HG02588 (cell line): Measurements from ENCODE around the gene MYOZ3.

Source experiments
- ATAC-seq: cut with Tn5 transposase; IDR thresholded peaks from one replicate; pipeline ENCODE4 v1.9.1; 2021; ENCODE audit warnings: mild to moderate bottlenecking, moderate library complexity; ENCODE audit not compliant: unreplicated experiment

MYOZ3 gene

GRCh38 chr5:150661086-150661485 lies at the start of gene MYOZ3:
Gene MYOZ3, plus strand, starts transcription at chr5:150661251. Its CDS starts 1,691 bp downstream, at chr5:150662942.
- ATAC-seq, result no peak

- ATAC-seq, result no peak
Measured at GRCh38 chr5:150612405-150612804, 48.6 kb upstream of the MYOZ3 start.

GRCh38 chr5:150612905-150613670 lies 48.0 kb upstream of the MYOZ3 start:
- ATAC-seq, result no peak

GRCh38 chr5:150613991-150614660 lies 46.9 kb upstream of the MYOZ3 start:
- no peak for ATAC-seq

GRCh38 chr5:150614661-150615060 lies 46.4 kb upstream of the MYOZ3 start:
- no peak for ATAC-seq

GRCh38 chr5:150615141-150615699 lies 45.8 kb upstream of the MYOZ3 start:
- no peak for ATAC-seq

- no peak for ATAC-seq
Measured at GRCh38 chr5:150616024-150616470, 45.0 kb upstream of the MYOZ3 start.

GRCh38 chr5:150616506-150616905 lies 44.5 kb upstream of the MYOZ3 start:
- no peak for ATAC-seq

- no peak for ATAC-seq
Measured at GRCh38 chr5:150618163-150618562, 42.9 kb upstream of the MYOZ3 start.

- ATAC-seq, result no peak
Measured at GRCh38 chr5:150618588-150619281, 42.3 kb upstream of the MYOZ3 start.

GRCh38 chr5:150619359-150620230 lies 41.5 kb upstream of the MYOZ3 start:
- no peak for ATAC-seq

GRCh38 chr5:150621301-150621700 lies 39.8 kb upstream of the MYOZ3 start:
- ATAC-seq, result no peak

- no peak for ATAC-seq
Measured at GRCh38 chr5:150622157-150622556, 38.9 kb upstream of the MYOZ3 start.

GRCh38 chr5:150623152-150623877 lies 37.7 kb upstream of the MYOZ3 start:
- no peak for ATAC-seq

- no peak for ATAC-seq
Measured at GRCh38 chr5:150623878-150624216, 37.2 kb upstream of the MYOZ3 start.

GRCh38 chr5:150624334-150625163 lies 36.5 kb upstream of the MYOZ3 start:
- ATAC-seq, result no peak

GRCh38 chr5:150625164-150625535 lies 35.9 kb upstream of the MYOZ3 start:
- no peak for ATAC-seq

- ATAC-seq, result peak; percentile 44
Measured at GRCh38 chr5:150625831-150626746, 35.0 kb upstream of the MYOZ3 start.
